Suprapubic skin (tissue), 4 donors: Measurements from ENCODE around the gene SP140L. TPM values are rescaled to one million over a fixed set of nuclear protein-coding genes. Genes with fewer than 3 reads are reported as not detected.

Source experiments
- DNase-seq, 2 donors: peaks; one replicate each; pipeline ENCODE4 v3.0.0-alpha.2; 2019; ENCODE audit warnings: low spot score in 2 of 2
- H3K27ac ChIP-seq: fragments of 200-600 bp; sonication (generic); one replicate; pipeline ENCODE4 v1.5.1; 2019
- H3K27me3 ChIP-seq: fragments of 200-600 bp; sonication (generic); one replicate; pipeline ENCODE4 v1.5.1; 2019
- H3K36me3 ChIP-seq: fragments of 200-600 bp; sonication (generic); one replicate; pipeline ENCODE4 v1.5.1; 2019
- H3K4me1 ChIP-seq: fragments of 200-600 bp; sonication (generic); one replicate; pipeline ENCODE4 v1.5.1; 2019
- H3K4me3 ChIP-seq: fragments of 200-600 bp; sonication (generic); one replicate; pipeline ENCODE4 v1.5.1; 2019; ENCODE audit warnings: mild to moderate bottlenecking
- H3K9me3 ChIP-seq: fragments of 200-600 bp; sonication (generic); one replicate; pipeline ENCODE4 v1.5.1; 2019
- CTCF ChIP-seq, 2 donors: fragments of 200-600 bp in 1 of 2; fragments of 450-650 bp in 1 of 2; sonication (generic) in 1 of 2; IDR thresholded peaks; one replicate each; pipeline ENCODE4 v1.5.1; 2016 to 2019; ENCODE audit warnings: antibody characterized with exemption in 2 of 2, mild to moderate bottlenecking in 1 of 2, moderate library complexity in 1 of 2
- EP300 ChIP-seq: sonication (generic); formaldehyde crosslinking; IDR thresholded peaks from one replicate; pipeline ENCODE4 v1.6.1; 2017; ENCODE audit warnings: antibody characterized with exemption
- POLR2A ChIP-seq, 2 donors: fragments of 450-650 bp; IDR thresholded peaks; one replicate each; pipeline ENCODE4 v1.6.1; 2017; ENCODE audit warnings: antibody characterized with exemption in 2 of 2, mild to moderate bottlenecking in 2 of 2, moderate library complexity in 2 of 2
- POLR2AphosphoS5 ChIP-seq, 3 donors: sonication (generic); formaldehyde crosslinking; IDR thresholded peaks; one replicate each; pipeline ENCODE4 v1.6.1; 2017; ENCODE audit warnings: antibody characterized with exemption in 3 of 3
- WGBS: methylation state at CpG from one replicate; pipeline ENCODE4 v1.1.5; 2018; 5-methylcytosine and 5-hydroxymethylcytosine counted together
- total RNA-seq, 4 donors: library from RNA; depleted of rRNA; stranded (reverse); fragments of >200 nt; gene quantifications; one replicate each; pipeline ENCODE4 v1.1.0, GENCODE V29; 2016

Gene SP140L
- total RNA-seq, 4 donors from 2014 or later, result 0.98 to 6.3 (median 2.5) TPM

GRCh38 chr2:230417436-230417835, 90.4 kb downstream of the SP140L start:
- Histone ChIP-seq H3K9me3 (no peaks in the 10 kb centered on the region), H3K27ac (no peak overlapping the region), H3K36me3 (no peaks in the 10 kb centered on the region), H3K27me3 (no peaks in the 10 kb centered on the region), H3K4me1 (peaks cover 76% of the 10 kb centered on the region), H3K4me3 (peak overlapping the region; percentile 66)
- DNase-seq, result no peak
- no peak for TF ChIP-seq CTCF (IDR thresholded peaks at IDR 0.05)
- no peak for TF ChIP-seq EP300
- TF ChIP-seq POLR2A (IDR thresholded peaks at IDR 0.05), result no peak
- TF ChIP-seq POLR2AphosphoS5 (IDR thresholded peaks at IDR 0.05), result no peak
- 41% methylated on average over 4 of the region's 4 CpGs for WGBS

DNA sequence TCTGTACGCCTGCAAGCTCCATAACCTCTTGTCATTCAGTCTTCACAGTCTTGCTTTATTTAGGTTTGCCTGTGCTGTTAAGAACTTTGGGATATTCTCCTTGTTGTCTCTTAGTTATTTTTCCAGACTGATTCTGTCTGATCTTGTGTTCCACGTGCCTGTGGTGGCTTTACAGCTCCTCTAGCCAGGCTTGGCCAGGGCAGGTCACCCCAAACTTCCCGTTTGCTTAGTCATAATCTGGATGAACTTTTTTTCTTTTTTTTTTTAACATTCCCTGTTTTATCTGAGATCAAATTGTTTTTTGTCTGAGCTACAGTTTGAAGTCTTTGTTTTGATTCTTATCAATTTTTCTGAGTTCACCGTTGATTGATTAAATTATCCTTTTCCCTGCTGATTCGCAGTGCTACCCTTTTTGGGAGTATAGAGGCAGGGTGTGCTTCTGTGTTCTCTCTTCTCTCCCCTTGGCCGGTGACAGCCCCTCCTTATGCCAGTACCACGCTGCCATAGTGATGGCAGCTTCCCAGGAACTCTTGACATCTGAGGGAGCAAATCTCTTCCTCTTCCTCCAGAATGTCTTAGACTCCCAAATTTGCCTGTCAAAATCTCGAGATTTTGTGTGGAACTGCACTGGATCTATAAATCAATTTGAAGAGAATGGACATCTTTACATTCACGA, 91.5 kb downstream of the SP140L start:
- no peak for TF ChIP-seq POLR2A (IDR thresholded peaks at IDR 0.05)
- TF ChIP-seq CTCF (IDR thresholded peaks at IDR 0.05), result no peak
- no peak for TF ChIP-seq POLR2AphosphoS5 (IDR thresholded peaks at IDR 0.05)
- TF ChIP-seq EP300, result no peak
- no peak for DNase-seq
- Histone ChIP-seq H3K4me3 (peak overlapping the region; percentile 66), H3K9me3 (no peaks in the 10 kb centered on the region), H3K36me3 (no peaks in the 10 kb centered on the region), H3K4me1 (peaks cover 79% of the 10 kb centered on the region), H3K27me3 (no peaks in the 10 kb centered on the region), H3K27ac (no peak overlapping the region)
- 34% methylated on average over 9 of the region's 9 CpGs for WGBS

- Histone ChIP-seq H3K4me3 (peak overlapping the region; percentile 66), H3K27ac (no peak overlapping the region), H3K4me1 (peaks cover 72% of the 10 kb centered on the region), H3K9me3 (no peaks in the 10 kb centered on the region), H3K36me3 (no peaks in the 10 kb centered on the region), H3K27me3 (no peaks in the 10 kb centered on the region)
- WGBS, result 82% methylated on average over 4 of the region's 4 CpGs
- TF ChIP-seq EP300 (no peak), CTCF (IDR thresholded peaks at IDR 0.05) (no peak), POLR2A (IDR thresholded peaks at IDR 0.05) (no peak), POLR2AphosphoS5 (IDR thresholded peaks at IDR 0.05) (no peak)
- no peak for DNase-seq
Observed at GRCh38 chr2:230419181-230419580, 92.2 kb downstream of the SP140L start.

DNA sequence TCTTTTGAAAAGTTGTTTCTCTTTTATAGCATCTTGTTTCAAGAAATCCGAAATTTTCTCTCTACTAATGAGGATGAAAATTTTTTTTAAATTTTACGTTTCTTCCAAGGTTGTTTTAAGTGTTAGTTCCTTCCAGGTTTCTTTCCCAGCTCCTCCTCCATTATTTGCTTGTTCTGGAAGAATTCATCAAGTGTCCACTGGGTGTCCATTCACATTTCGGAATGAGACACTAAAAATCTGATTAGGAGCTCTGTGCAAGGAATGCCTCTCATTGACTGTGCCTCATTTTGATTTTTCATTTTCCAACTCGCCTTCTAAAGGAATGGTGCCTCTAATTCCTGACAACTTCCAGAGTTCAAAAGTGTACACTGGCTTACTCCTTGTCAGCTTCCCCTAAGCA, 95.2 kb downstream of the SP140L start:
- Histone ChIP-seq H3K27me3 (no peaks in the 10 kb centered on the region), H3K36me3 (no peaks in the 10 kb centered on the region), H3K9me3 (no peaks in the 10 kb centered on the region), H3K27ac (no peak overlapping the region), H3K4me1 (peaks cover 73% of the 10 kb centered on the region), H3K4me3 (no peak overlapping the region)
- DNase-seq, result no peak
- 87% methylated on average over 4 of the region's 4 CpGs for WGBS
- no peak for TF ChIP-seq POLR2A (IDR thresholded peaks at IDR 0.05)
- TF ChIP-seq CTCF (IDR thresholded peaks at IDR 0.05), result no peak
- TF ChIP-seq EP300, result no peak
- no peak for TF ChIP-seq POLR2AphosphoS5 (IDR thresholded peaks at IDR 0.05)

- no peaks in the 10 kb centered on the region for H3K27me3 ChIP-seq
- H3K36me3 ChIP-seq, result peaks cover 11% of the 10 kb centered on the region
- TF ChIP-seq EP300, result no peak
- TF ChIP-seq POLR2AphosphoS5 (IDR thresholded peaks at IDR 0.05), result no peak
- no peak for TF ChIP-seq POLR2A (IDR thresholded peaks at IDR 0.05)
- no peak for TF ChIP-seq CTCF (IDR thresholded peaks at IDR 0.05)
- no peaks in the 10 kb centered on the region for H3K9me3 ChIP-seq
- H3K4me3 ChIP-seq, result no peak overlapping the region
- H3K27ac ChIP-seq, result peak overlapping the region; percentile 15
- H3K4me1 ChIP-seq, result peaks cover 55% of the 10 kb centered on the region
- WGBS, result 60% methylated on average over 3 of the region's 3 CpGs
- DNase-seq, result no peak
Observed at GRCh38 chr2:230423851-230424458, 97.0 kb downstream of the SP140L start.
